COLO668 (cell line): ENCODE data around the gene PDE5A.
A peak's percentile ranks its signal among the peaks of the same experiment; 100 is the strongest.
"Not testable (repeated sequence)": the region's sequence is repeated elsewhere in the genome, so short reads cannot be mapped to it uniquely, and the experiment has no call there.

Source experiments
- DNase-seq: peaks from one replicate; lab custom pipeline; 2025; ENCODE audit not compliant: unreplicated experiment; lab: John Stamatoyannopoulos, UW

Gene PDE5A

GRCh38 chr4:119628281-119629141, at the start of gene PDE5A:
TSS of gene PDE5A (minus strand) at chr4:119628804. CDS start at chr4:119628671, 133 bp downstream.
- DNase-seq, result peak; percentile 94

- DNase-seq, result no peak
Measured at GRCh38 chr4:119676101-119676500, 47.5 kb upstream of the PDE5A start.

- DNase-seq, result no peak
Measured at GRCh38 chr4:119675391-119675790, 46.8 kb upstream of the PDE5A start.

- no peak for DNase-seq
Measured at GRCh38 chr4:119672938-119673337, 44.3 kb upstream of the PDE5A start.

GRCh38 chr4:119672086-119672485, 43.5 kb upstream of the PDE5A start:
- no peak for DNase-seq

GRCh38 chr4:119671205-119671604, 42.6 kb upstream of the PDE5A start:
- no peak for DNase-seq

- no peak for DNase-seq
Measured at GRCh38 chr4:119667802-119668201, 39.2 kb upstream of the PDE5A start.

- no peak for DNase-seq
Measured at GRCh38 chr4:119666653-119667091, 38.1 kb upstream of the PDE5A start.

- DNase-seq, result no peak
Measured at GRCh38 chr4:119665752-119666151, 37.1 kb upstream of the PDE5A start.

GRCh38 chr4:119664168-119664907, 35.7 kb upstream of the PDE5A start:
- DNase-seq, result no peak

- no peak for DNase-seq
Measured at GRCh38 chr4:119663160-119663788, 34.7 kb upstream of the PDE5A start.

- DNase-seq, result not testable (repeated sequence)
Measured at GRCh38 chr4:119662612-119663011, 34.0 kb upstream of the PDE5A start.

GRCh38 chr4:119661231-119661630, 32.6 kb upstream of the PDE5A start:
- DNase-seq, result no peak

GRCh38 chr4:119659576-119659975, 31.0 kb upstream of the PDE5A start:
- no peak for DNase-seq

GRCh38 chr4:119657111-119657611, 28.6 kb upstream of the PDE5A start:
- DNase-seq, result no peak

- DNase-seq, result no peak
Measured at GRCh38 chr4:119656342-119656741, 27.7 kb upstream of the PDE5A start.

GRCh38 chr4:119655111-119655837, 26.7 kb upstream of the PDE5A start:
- DNase-seq, result no peak

GRCh38 chr4:119653990-119654389, 25.4 kb upstream of the PDE5A start:
- no peak for DNase-seq

GRCh38 chr4:119652998-119653397, 24.4 kb upstream of the PDE5A start:
- DNase-seq, result no peak

- no peak for DNase-seq
Measured at GRCh38 chr4:119648398-119648797, 19.8 kb upstream of the PDE5A start.

- no peak for DNase-seq
Measured at GRCh38 chr4:119647558-119647957, 19.0 kb upstream of the PDE5A start.
